ENCODE results near the gene DTX3.

- TF ChIP-seq, protein P1, sequence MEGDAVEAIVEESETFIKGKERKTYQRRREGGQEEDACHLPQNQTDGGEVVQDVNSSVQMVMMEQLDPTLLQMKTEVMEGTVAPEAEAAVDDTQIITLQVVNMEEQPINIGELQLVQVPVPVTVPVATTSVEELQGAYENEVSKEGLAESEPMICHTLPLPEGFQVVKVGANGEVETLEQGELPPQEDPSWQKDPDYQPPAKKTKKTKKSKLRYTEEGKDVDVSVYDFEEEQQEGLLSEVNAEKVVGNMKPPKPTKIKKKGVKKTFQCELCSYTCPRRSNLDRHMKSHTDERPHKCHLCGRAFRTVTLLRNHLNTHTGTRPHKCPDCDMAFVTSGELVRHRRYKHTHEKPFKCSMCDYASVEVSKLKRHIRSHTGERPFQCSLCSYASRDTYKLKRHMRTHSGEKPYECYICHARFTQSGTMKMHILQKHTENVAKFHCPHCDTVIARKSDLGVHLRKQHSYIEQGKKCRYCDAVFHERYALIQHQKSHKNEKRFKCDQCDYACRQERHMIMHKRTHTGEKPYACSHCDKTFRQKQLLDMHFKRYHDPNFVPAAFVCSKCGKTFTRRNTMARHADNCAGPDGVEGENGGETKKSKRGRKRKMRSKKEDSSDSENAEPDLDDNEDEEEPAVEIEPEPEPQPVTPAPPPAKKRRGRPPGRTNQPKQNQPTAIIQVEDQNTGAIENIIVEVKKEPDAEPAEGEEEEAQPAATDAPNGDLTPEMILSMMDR (IDR thresholded peaks at IDR 0.05; ENCODE audit: poor library complexity, severe bottlenecking) = no peak
- TF ChIP-seq POLR2AphosphoS5 (IDR thresholded peaks at IDR 0.05) = no peak
- no peak for TF ChIP-seq REST (IDR thresholded peaks at IDR 0.05; ENCODE audit: borderline replicate concordance)
These were observed 53.1 kb downstream of the DTX3 start for GRCh38 chr12:57657744-57658143.
